Pancreas (tissue), 10 donors: Measurements from ENCODE around the gene RXRA. TPM values are rescaled to one million over a fixed set of nuclear protein-coding genes. Genes with fewer than 3 reads are reported as not detected.

Source experiments
- ATAC-seq, 4 donors: fragments of 200-7000 bp; cut with Tn5 transposase; one replicate each; pipeline versions ENCODE4 v1.8.0 to v1.9.1; 2020; ENCODE audit warnings: mild to moderate bottlenecking in 4 of 4, moderate library complexity in 4 of 4
- DNase-seq, 6 donors: peaks; one replicate each; pipeline ENCODE4 v3.0.0-alpha.2; 2020
- FAIRE-seq: peaks from 2 replicates; lab custom pipeline; 2012; peaks lifted over from hg19 to GRCh38; lab: Jason Lieb, UNC
- H3K27ac ChIP-seq, 4 donors: fragments of 200-600 bp; sonication (generic); 1 replicate in 3 of 4; 2 replicates in 1 of 4; pipeline versions ENCODE4 v1.5.0 to v1.8.0; 2020
- H3K27me3 ChIP-seq, 4 donors: fragments of 200-600 bp; one replicate each; pipeline ENCODE4 v1.8.0; 2021
- H3K36me3 ChIP-seq, 3 donors: fragments of 200-600 bp; sonication (generic) in 1 of 3; one replicate each; pipeline versions ENCODE4 v1.5.0 to v1.8.0; 2020 to 2021
- H3K4me1 ChIP-seq, 3 donors: fragments of 200-600 bp; one replicate each; pipeline ENCODE4 v1.8.0; 2021
- H3K4me3 ChIP-seq, 4 donors: fragments of 200-600 bp; sonication (generic) in 2 of 4; one replicate each; pipeline versions ENCODE4 v1.5.0 to v1.8.0; 2020 to 2021
- H3K9me3 ChIP-seq, 4 donors: fragments of 200-600 bp; one replicate each; pipeline ENCODE4 v1.8.0; 2021
- CTCF ChIP-seq, 4 donors: fragments of 200-600 bp; sonication (generic) in 3 of 4; IDR thresholded peaks; one replicate each; pipeline versions ENCODE4 v1.5.0 to v1.8.0; 2021; ENCODE audit warnings: antibody characterized with exemption in 4 of 4
- WGBS, 2 donors: extraction: QIAGEN DNeasy Blood & Tissue Kit; methylation state at CpG; one replicate each; pipeline ENCODE4 v1.1.7; 2013; 5-methylcytosine and 5-hydroxymethylcytosine counted together
- intact Hi-C, 3 donors: fragments of 100-400 bp; cut with DNase I; formaldehyde crosslinking; loops; one replicate each; pipeline versions ENCODE4 v1.11.1 to v1.14.2; 2022
- polyA plus RNA-seq, 2 donors: library from polyadenylated mRNA; stranded (reverse); fragments of 200-250 nt; gene quantifications; one replicate each; pipeline ENCODE4 v1.2.3, GENCODE V29; 2013
- total RNA-seq, 6 donors: library from RNA; stranded (reverse); fragmentation: NEBNext Ultra II Directional in 4 of 6; extraction: Animal tissue kit (Norgen Biotek cat#: 25700) in 4 of 6; gene quantifications; one replicate each; pipeline versions ENCODE4 v1.2.1 to v1.2.4, GENCODE V29; 2021 to 2023
- donor health status: healthy with polysubstance abuse.
- donor health status: DM: no; HTN: no; CAD: no; lungs with moderate emphysema.
- donor health status: DM: no; HTN: no; CAD: no.
- donor health status: control.
- donor health status: control.
- donor health status: Bipolar disorder and iron deficiency.
- donor health status: DM: yes; HTN: yes; CAD: no.
- donor health status: DM: no; HTN: no; CAD: no.
- donor health status: DM: no; HTN: no; CAD: no.
- donor health status: DM: yes; HTN: yes; CAD: no.

Gene RXRA
- total and polyA plus RNA-seq, 8 donors = 20.2 to 35.1 (median 22.9) TPM

GRCh38 chr9:134483361-134484184 lies 157.3 kb downstream of the RXRA start:
- no peak for FAIRE-seq

GRCh38 chr9:134484479-134484878 lies 158.2 kb downstream of the RXRA start:
- ATAC-seq (no peak), FAIRE-seq (no peak), DNase-seq (peak in 1 of 6 donors; percentile 34)
- Histone ChIP-seq H3K4me1 (no peaks in the 10 kb centered on the region), H3K27ac (no peak overlapping the region), H3K4me3 (no peak overlapping the region), H3K27me3 (no peaks in the 10 kb centered on the region), H3K36me3 (no peaks in the 10 kb centered on the region), H3K9me3 (no peaks in the 10 kb centered on the region)
- WGBS, 2 donors = 76 to 86% methylated on average over 3 of the region's 3 CpGs
- intact Hi-C loops = no loop called here
- TF ChIP-seq CTCF (IDR thresholded peaks at IDR 0.05) = no peak

More at GRCh38 chr9:134483361-134484184, 157.3 kb downstream of the RXRA start:
- intact Hi-C loops = no loop called here
- Histone ChIP-seq H3K4me3 (no peak overlapping the region), H3K27ac (no peak overlapping the region), H3K4me1 (no peaks in the 10 kb centered on the region), H3K27me3 (no peaks in the 10 kb centered on the region), H3K36me3 (no peaks in the 10 kb centered on the region), H3K9me3 (no peaks in the 10 kb centered on the region)
- no peak for TF ChIP-seq CTCF (IDR thresholded peaks at IDR 0.05)
- DNase-seq (peak in 2 of 6 donors; percentile 27 to 39), ATAC-seq (no peak)
- WGBS, 2 donors = 58 to 77% methylated on average over 24 of the region's 24 CpGs

- Histone ChIP-seq H3K9me3 (no peaks in the 10 kb centered on the region), H3K4me3 (no peak overlapping the region), H3K36me3 (no peaks in the 10 kb centered on the region), H3K4me1 (no peaks in the 10 kb centered on the region), H3K27ac (no peak overlapping the region), H3K27me3 (no peaks in the 10 kb centered on the region)
- 79 to 87% methylated on average over 8 of the region's 8 CpGs for WGBS, 2 donors
- no peak for TF ChIP-seq CTCF (IDR thresholded peaks at IDR 0.05)
- FAIRE-seq = no peak
- ATAC-seq = no peak
- peak in 1 of 6 donors; percentile 25 for DNase-seq
- intact Hi-C loops = no loop called here
Measured at GRCh38 chr9:134485653-134486052, 159.4 kb downstream of the RXRA start.

GRCh38 chr9:134486143-134486591 lies 159.9 kb downstream of the RXRA start:
- FAIRE-seq (no peak), DNase-seq (peak in 2 of 6 donors; percentile 31 to 43)
- WGBS, 2 donors = 75 to 78% methylated on average over 16 of the region's 16 CpGs

More at GRCh38 chr9:134486143-134486591, 159.9 kb downstream of the RXRA start:
- Histone ChIP-seq H3K27ac (no peak overlapping the region), H3K4me1 (no peaks in the 10 kb centered on the region), H3K4me3 (no peak overlapping the region), H3K27me3 (no peaks in the 10 kb centered on the region), H3K9me3 (no peaks in the 10 kb centered on the region), H3K36me3 (no peaks in the 10 kb centered on the region)
- TF ChIP-seq CTCF (IDR thresholded peaks at IDR 0.05) = no peak
- intact Hi-C loops = no loop called here
- no peak for ATAC-seq
